ENCODE data around the gene NEU1.

DNA sequence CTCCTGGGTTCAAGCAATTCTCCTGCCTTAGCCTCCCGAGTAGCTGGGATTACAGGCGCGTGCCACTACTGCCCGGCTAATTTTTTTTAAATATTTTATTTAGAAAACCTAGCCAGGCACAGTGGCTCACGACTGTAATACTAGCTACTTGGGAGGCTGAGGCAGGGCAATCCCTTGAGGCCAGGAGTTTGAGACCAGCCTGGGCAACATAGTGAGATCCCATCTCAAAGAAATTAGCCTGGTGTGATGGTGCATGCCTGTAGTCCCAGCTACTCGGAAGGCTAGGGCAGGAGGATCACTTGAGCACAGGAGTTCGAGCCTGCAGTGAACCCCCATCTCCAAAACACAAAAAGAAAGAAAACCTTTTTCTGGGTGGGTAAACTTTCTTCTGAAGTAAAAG is 13.7 kb upstream of the NEU1 start:
- TF ChIP-seq, protein P1, sequence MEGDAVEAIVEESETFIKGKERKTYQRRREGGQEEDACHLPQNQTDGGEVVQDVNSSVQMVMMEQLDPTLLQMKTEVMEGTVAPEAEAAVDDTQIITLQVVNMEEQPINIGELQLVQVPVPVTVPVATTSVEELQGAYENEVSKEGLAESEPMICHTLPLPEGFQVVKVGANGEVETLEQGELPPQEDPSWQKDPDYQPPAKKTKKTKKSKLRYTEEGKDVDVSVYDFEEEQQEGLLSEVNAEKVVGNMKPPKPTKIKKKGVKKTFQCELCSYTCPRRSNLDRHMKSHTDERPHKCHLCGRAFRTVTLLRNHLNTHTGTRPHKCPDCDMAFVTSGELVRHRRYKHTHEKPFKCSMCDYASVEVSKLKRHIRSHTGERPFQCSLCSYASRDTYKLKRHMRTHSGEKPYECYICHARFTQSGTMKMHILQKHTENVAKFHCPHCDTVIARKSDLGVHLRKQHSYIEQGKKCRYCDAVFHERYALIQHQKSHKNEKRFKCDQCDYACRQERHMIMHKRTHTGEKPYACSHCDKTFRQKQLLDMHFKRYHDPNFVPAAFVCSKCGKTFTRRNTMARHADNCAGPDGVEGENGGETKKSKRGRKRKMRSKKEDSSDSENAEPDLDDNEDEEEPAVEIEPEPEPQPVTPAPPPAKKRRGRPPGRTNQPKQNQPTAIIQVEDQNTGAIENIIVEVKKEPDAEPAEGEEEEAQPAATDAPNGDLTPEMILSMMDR (IDR thresholded peaks at IDR 0.05): no peak
- TF ChIP-seq POLR2A (IDR thresholded peaks at IDR 0.05) (no peak), POLR2AphosphoS5 (IDR thresholded peaks at IDR 0.05) (no peak)
